ENCODE measurements around the gene DPM2.
A peak's percentile ranks its signal among the peaks of the same experiment; 100 is the strongest.

Gene DPM2

DNA sequence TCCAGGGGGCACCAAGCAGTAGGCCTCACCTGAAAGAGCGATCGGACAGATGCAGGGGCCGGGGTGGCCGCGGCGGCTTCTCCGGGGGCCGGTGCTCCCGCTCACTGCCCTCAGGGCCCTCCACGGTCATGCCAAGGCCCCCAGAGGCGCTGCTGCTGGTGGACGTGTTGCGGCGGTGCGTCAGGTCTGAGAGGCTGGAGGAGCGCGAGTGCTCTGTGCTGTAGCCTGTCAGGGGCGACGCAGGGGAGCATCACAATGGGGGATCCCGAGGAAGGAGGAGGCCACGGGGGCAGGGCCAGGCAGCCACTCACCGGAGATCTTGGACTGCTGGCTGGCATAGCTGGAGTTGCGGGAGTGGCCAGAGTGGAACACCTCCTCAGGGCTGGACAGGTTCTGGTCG lies 7.7 kb upstream of the DPM2 start:
- H3K9ac ChIP-seq (ENCODE audit: low read depth in 1 of 2, low read length in 2 of 2): no peak overlapping the region
- H3K36me3 ChIP-seq (ENCODE audit: control insufficient read depth in 2 of 2, insufficient read depth in 2 of 2, low read length in 2 of 2): peaks cover 49 to 62% of the 10 kb centered on the region in 2 donors
- H3K4me1 ChIP-seq (ENCODE audit: control insufficient read depth in 2 of 2, insufficient read depth in 2 of 2, low read length in 2 of 2): peaks cover 4% of the 10 kb centered on the region in 2 donors
- no peaks in the 10 kb centered on the region for H3K9me3 ChIP-seq (ENCODE audit: control insufficient read depth in 2 of 2, low read length in 2 of 2)
- no peak overlapping the region for H3K4me3 ChIP-seq (ENCODE audit: low read length in 2 of 2)
- no peak overlapping the region for H3K27ac ChIP-seq (ENCODE audit: low read depth in 2 of 2, low read length in 2 of 2)
- no peaks in the 10 kb centered on the region for H3K27me3 ChIP-seq (ENCODE audit: control insufficient read depth in 2 of 2, insufficient read depth in 2 of 2, low read length in 2 of 2)

- Histone ChIP-seq H3K9ac (ENCODE audit: low read depth in 1 of 2, low read length in 2 of 2) (no peak overlapping the region), H3K9me3 (ENCODE audit: control insufficient read depth in 2 of 2, low read length in 2 of 2) (no peaks in the 10 kb centered on the region), H3K36me3 (ENCODE audit: control insufficient read depth in 2 of 2, insufficient read depth in 2 of 2, low read length in 2 of 2) (peaks cover 49 to 61% of the 10 kb centered on the region in 2 donors), H3K27me3 (ENCODE audit: control insufficient read depth in 2 of 2, insufficient read depth in 2 of 2, low read length in 2 of 2) (no peaks in the 10 kb centered on the region), H3K27ac (ENCODE audit: low read depth in 2 of 2, low read length in 2 of 2) (no peak overlapping the region), H3K4me1 (ENCODE audit: control insufficient read depth in 2 of 2, insufficient read depth in 2 of 2, low read length in 2 of 2) (peaks cover 4% of the 10 kb centered on the region in 2 donors), H3K4me3 (ENCODE audit: low read length in 2 of 2) (no peak overlapping the region)
Measured at GRCh38 chr9:127944586-127945218, 7.0 kb upstream of the DPM2 start.

GRCh38 chr9:127943731-127944144 lies 6.1 kb upstream of the DPM2 start:
- no peak overlapping the region for H3K27ac ChIP-seq (ENCODE audit: low read depth in 2 of 2, low read length in 2 of 2)
- H3K9me3 ChIP-seq (ENCODE audit: control insufficient read depth in 2 of 2, low read length in 2 of 2): no peaks in the 10 kb centered on the region
- H3K36me3 ChIP-seq (ENCODE audit: control insufficient read depth in 2 of 2, insufficient read depth in 2 of 2, low read length in 2 of 2): peaks cover 49 to 59% of the 10 kb centered on the region in 2 donors
- H3K27me3 ChIP-seq (ENCODE audit: control insufficient read depth in 2 of 2, insufficient read depth in 2 of 2, low read length in 2 of 2): no peaks in the 10 kb centered on the region
- H3K4me3 ChIP-seq (ENCODE audit: low read length in 2 of 2): no peak overlapping the region
- H3K9ac ChIP-seq (ENCODE audit: low read depth in 1 of 2, low read length in 2 of 2): no peak overlapping the region
- peaks cover 4% of the 10 kb centered on the region in 2 donors for H3K4me1 ChIP-seq (ENCODE audit: control insufficient read depth in 2 of 2, insufficient read depth in 2 of 2, low read length in 2 of 2)

- Histone ChIP-seq H3K27ac (ENCODE audit: low read depth in 2 of 2, low read length in 2 of 2) (no peak overlapping the region), H3K36me3 (ENCODE audit: control insufficient read depth in 2 of 2, insufficient read depth in 2 of 2, low read length in 2 of 2) (peaks cover 45 to 53% of the 10 kb centered on the region in 2 donors), H3K4me1 (ENCODE audit: control insufficient read depth in 2 of 2, insufficient read depth in 2 of 2, low read length in 2 of 2) (peaks cover 6 to 8% of the 10 kb centered on the region in 2 donors), H3K9ac (ENCODE audit: low read depth in 1 of 2, low read length in 2 of 2) (no peak overlapping the region), H3K27me3 (ENCODE audit: control insufficient read depth in 2 of 2, insufficient read depth in 2 of 2, low read length in 2 of 2) (no peaks in the 10 kb centered on the region), H3K9me3 (ENCODE audit: control insufficient read depth in 2 of 2, low read length in 2 of 2) (no peaks in the 10 kb centered on the region), H3K4me3 (ENCODE audit: low read length in 2 of 2) (no peak overlapping the region)
Measured at GRCh38 chr9:127943011-127943662, 5.5 kb upstream of the DPM2 start.

GRCh38 chr9:127942216-127943010 lies 4.8 kb upstream of the DPM2 start:
- H3K4me3 ChIP-seq (ENCODE audit: low read length in 2 of 2): no peak overlapping the region
- H3K9ac ChIP-seq (ENCODE audit: low read depth in 1 of 2, low read length in 2 of 2): no peak overlapping the region
- no peaks in the 10 kb centered on the region for H3K27me3 ChIP-seq (ENCODE audit: control insufficient read depth in 2 of 2, insufficient read depth in 2 of 2, low read length in 2 of 2)
- H3K27ac ChIP-seq (ENCODE audit: low read depth in 2 of 2, low read length in 2 of 2): no peak overlapping the region
- peaks cover 39 to 46% of the 10 kb centered on the region in 2 donors for H3K36me3 ChIP-seq (ENCODE audit: control insufficient read depth in 2 of 2, insufficient read depth in 2 of 2, low read length in 2 of 2)
- H3K9me3 ChIP-seq (ENCODE audit: control insufficient read depth in 2 of 2, low read length in 2 of 2): no peaks in the 10 kb centered on the region
- H3K4me1 ChIP-seq (ENCODE audit: control insufficient read depth in 2 of 2, insufficient read depth in 2 of 2, low read length in 2 of 2): peaks cover 11 to 12% of the 10 kb centered on the region in 2 donors

GRCh38 chr9:127941961-127942215 lies 4.2 kb upstream of the DPM2 start:
- Histone ChIP-seq H3K9me3 (ENCODE audit: control insufficient read depth in 2 of 2, low read length in 2 of 2) (no peaks in the 10 kb centered on the region), H3K4me1 (ENCODE audit: control insufficient read depth in 2 of 2, insufficient read depth in 2 of 2, low read length in 2 of 2) (peaks cover 16 to 17% of the 10 kb centered on the region in 2 donors), H3K27me3 (ENCODE audit: control insufficient read depth in 2 of 2, insufficient read depth in 2 of 2, low read length in 2 of 2) (no peaks in the 10 kb centered on the region), H3K27ac (ENCODE audit: low read depth in 2 of 2, low read length in 2 of 2) (no peak overlapping the region), H3K9ac (ENCODE audit: low read depth in 1 of 2, low read length in 2 of 2) (no peak overlapping the region), H3K4me3 (ENCODE audit: low read length in 2 of 2) (no peak overlapping the region), H3K36me3 (ENCODE audit: control insufficient read depth in 2 of 2, insufficient read depth in 2 of 2, low read length in 2 of 2) (peaks cover 39 to 46% of the 10 kb centered on the region in 2 donors)

DNA sequence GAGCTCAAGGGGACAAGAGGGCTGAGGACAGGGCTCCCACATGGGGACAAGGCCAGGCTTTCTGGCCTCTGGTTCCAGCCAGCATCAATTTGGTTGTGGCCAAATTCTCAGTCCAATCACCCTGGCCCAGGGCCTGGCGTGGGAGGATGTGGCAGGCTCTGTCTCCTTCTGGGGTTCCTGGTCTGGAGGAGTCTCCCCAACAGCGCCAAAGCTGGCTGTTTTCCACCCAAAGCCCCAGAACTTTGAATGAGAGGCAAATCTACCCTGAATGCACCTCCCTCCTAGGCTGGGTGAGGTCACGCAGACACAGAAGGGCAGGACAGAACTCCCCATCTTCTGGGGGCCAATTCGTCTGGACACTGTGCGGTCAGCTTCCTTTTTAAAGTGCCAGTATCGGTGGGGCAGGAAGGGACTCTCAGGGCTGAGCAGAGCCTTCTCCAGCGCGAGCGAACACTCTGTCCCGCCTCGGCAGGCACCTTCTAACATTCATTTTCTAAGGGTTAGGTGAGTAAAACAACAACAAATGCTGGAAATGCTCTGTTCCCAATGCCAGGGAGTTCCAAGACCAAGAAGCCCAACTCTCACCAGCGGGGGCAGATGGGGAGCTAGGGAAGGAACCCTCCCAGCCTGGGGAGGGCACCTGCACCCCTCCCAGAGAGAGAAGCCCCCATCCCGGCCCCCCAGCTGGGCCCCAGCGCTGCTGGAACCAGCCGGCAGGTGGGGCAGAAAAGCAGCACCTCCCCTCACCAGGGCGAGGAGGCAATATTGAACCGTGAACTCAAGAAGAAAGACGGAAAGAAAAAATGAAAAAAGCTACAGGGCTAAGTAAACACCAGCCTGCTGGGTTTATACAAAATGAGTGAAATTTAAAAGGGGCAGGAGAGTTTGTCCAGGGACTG lies 3.7 kb upstream of the DPM2 start:
- H3K9me3 ChIP-seq (ENCODE audit: control insufficient read depth in 2 of 2, low read length in 2 of 2): no peaks in the 10 kb centered on the region
- no peaks in the 10 kb centered on the region for H3K27me3 ChIP-seq (ENCODE audit: control insufficient read depth in 2 of 2, insufficient read depth in 2 of 2, low read length in 2 of 2)
- no peak overlapping the region for H3K9ac ChIP-seq (ENCODE audit: low read depth in 1 of 2, low read length in 2 of 2)
- H3K27ac ChIP-seq (ENCODE audit: low read depth in 2 of 2, low read length in 2 of 2): no peak overlapping the region
- peaks cover 39 to 45% of the 10 kb centered on the region in 2 donors for H3K36me3 ChIP-seq (ENCODE audit: control insufficient read depth in 2 of 2, insufficient read depth in 2 of 2, low read length in 2 of 2)
- no peak overlapping the region for H3K4me3 ChIP-seq (ENCODE audit: low read length in 2 of 2)
- peaks cover 22% of the 10 kb centered on the region in 2 donors for H3K4me1 ChIP-seq (ENCODE audit: control insufficient read depth in 2 of 2, insufficient read depth in 2 of 2, low read length in 2 of 2)

- H3K36me3 ChIP-seq (ENCODE audit: control insufficient read depth in 2 of 2, insufficient read depth in 2 of 2, low read length in 2 of 2): peaks cover 34 to 38% of the 10 kb centered on the region in 2 donors
Measured at GRCh38 chr9:127940593-127940992, 2.9 kb upstream of the DPM2 start.

DNA sequence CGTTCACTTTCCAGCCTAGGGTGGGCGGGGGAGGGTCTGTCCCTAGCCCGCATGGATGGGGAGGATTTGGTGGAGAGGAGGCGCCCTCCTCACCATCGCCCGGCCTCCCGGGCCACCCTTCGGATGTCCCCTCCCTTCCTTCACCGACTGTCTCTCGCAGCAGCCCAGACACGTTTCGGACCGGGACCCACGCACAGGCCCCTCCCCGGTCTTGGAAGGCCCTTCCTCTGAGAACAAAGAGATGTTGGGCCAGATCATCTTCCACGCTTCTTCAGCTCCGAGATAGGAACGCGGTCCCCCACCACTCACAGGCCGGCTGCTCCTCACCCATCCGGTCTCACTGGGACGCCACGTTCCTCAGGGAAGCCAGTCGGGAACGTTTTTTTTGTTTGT lies 640 bp upstream of the DPM2 start:
- no peaks in the 10 kb centered on the region for H3K9me3 ChIP-seq (ENCODE audit: control insufficient read depth in 2 of 2, low read length in 2 of 2)
- peak overlapping the region in 1 of 2 donors; percentile 32 for H3K27ac ChIP-seq (ENCODE audit: low read depth in 2 of 2, low read length in 2 of 2)
- H3K36me3 ChIP-seq (ENCODE audit: control insufficient read depth in 2 of 2, insufficient read depth in 2 of 2, low read length in 2 of 2): peaks cover 13 to 20% of the 10 kb centered on the region in 2 donors
- peak overlapping the region; percentile 86 to 93 for H3K4me3 ChIP-seq (ENCODE audit: low read length in 2 of 2)
- peaks cover 21 to 27% of the 10 kb centered on the region in 2 donors for H3K4me1 ChIP-seq (ENCODE audit: control insufficient read depth in 2 of 2, insufficient read depth in 2 of 2, low read length in 2 of 2)
- no peaks in the 10 kb centered on the region for H3K27me3 ChIP-seq (ENCODE audit: control insufficient read depth in 2 of 2, insufficient read depth in 2 of 2, low read length in 2 of 2)
- H3K9ac ChIP-seq (ENCODE audit: low read depth in 1 of 2, low read length in 2 of 2): peak overlapping the region; percentile 62 to 72

More at GRCh38 chr9:127940593-127940992, 2.9 kb upstream of the DPM2 start:
- Histone ChIP-seq H3K4me1 (ENCODE audit: control insufficient read depth in 2 of 2, insufficient read depth in 2 of 2, low read length in 2 of 2) (peaks cover 25 to 27% of the 10 kb centered on the region in 2 donors), H3K9ac (ENCODE audit: low read depth in 1 of 2, low read length in 2 of 2) (no peak overlapping the region), H3K27ac (ENCODE audit: low read depth in 2 of 2, low read length in 2 of 2) (no peak overlapping the region), H3K4me3 (ENCODE audit: low read length in 2 of 2) (no peak overlapping the region), H3K9me3 (ENCODE audit: control insufficient read depth in 2 of 2, low read length in 2 of 2) (no peaks in the 10 kb centered on the region), H3K27me3 (ENCODE audit: control insufficient read depth in 2 of 2, insufficient read depth in 2 of 2, low read length in 2 of 2) (no peaks in the 10 kb centered on the region)
